ENCODE measurements around the gene POMGNT1.

Gene POMGNT1

DNA sequence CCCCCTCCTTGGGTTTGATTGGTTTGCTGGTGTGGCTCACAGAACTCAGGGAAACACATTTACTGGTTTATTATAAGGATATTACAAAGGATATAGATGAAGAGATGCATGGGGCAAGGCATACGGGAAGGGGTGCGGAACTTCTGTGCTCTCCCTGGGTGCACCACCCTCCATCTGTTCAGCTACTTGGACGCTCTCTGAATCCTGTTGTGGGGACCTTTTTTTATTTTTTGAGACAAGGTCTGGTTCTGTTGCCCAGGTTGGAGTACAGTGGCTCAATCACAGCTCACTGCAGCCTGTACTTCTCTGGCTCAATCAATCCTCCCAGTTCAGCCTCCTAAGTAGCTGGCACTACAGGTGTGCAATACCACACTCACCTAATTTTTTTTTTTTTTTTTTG is 12.3 kb upstream of the POMGNT1 start:
- DNase-seq (ENCODE audit: low spot score) = no peak

DNA sequence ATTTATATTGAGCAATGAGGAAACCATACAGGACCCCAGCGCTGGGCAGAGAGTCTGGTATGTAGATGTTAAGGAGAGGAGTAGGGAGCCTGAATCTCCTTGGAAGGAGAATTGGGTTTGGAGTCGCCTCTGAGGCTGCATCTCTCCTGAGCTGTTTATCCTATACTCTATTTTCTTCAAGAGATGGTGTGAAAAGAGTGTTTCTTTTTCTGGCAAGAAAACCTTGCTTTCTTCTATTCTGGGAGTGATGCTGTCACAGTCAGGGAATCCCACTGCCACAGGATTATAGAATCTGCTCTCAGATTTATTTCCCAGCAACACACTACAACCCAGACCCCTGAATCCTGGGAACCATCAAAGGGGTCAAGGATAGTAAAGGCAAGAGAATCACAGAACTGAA is 8.2 kb upstream of the POMGNT1 start:
- DNase-seq (ENCODE audit: low spot score) = no peak

DNA sequence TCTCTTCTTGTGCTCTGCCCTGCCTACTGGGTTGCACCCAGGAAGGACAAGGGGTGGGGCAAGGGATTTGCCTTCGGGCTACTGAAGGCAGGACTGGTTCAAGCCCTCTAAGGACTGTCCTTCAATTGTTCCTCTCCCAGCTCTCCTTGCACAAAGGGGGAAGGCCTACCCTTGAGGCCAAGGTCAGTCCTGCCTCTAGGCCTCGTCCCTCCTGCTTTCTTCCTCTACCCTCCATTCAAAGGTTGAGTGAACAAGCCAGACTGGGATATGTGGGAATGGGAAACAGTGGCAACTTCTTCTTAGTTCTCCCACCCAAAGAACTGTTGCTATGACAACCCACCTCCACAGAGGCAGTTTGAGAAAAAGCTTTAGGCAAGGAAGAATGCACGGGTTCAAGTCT is 7.6 kb upstream of the POMGNT1 start:
- no peak for DNase-seq (ENCODE audit: low spot score)

DNA sequence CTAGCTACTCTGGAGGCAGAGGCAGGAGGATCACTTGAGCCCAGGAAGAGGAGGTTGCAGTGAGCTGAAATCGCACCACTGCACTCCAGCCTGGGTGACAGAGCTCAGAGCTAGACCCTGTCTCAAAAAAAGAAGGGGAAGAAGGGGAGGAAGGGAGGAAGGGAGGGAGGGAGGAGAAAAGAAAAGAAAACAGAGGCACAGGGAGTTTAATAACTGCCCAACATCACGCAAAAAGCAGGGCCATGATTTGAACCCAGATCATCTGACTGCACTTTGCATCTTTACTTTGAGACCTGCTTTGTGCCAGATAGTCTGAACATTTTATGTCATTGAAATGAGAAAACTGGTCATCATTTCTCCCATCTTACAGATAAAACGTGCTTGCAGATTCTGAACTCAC is 6.9 kb upstream of the POMGNT1 start:
- DNase-seq (ENCODE audit: low spot score) = no peak

DNA sequence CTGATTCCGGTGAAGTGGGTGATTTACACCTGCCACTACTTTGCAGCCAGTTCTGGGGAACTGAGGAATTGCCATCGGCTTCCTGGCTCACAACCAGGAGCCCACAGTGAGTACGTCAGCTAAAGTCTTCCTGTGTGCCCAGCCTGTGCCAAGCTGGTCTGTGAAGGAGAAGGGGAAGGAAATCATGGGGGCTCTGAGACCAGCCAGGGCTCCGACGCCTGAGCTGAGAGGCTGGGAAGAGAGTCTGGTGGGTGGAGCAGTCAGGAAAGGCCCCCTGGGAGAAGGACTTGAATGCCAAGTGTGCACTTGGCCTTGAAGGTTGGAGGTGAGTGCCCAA is 6.1 kb upstream of the POMGNT1 start:
- no peak for DNase-seq (ENCODE audit: low spot score)

DNA sequence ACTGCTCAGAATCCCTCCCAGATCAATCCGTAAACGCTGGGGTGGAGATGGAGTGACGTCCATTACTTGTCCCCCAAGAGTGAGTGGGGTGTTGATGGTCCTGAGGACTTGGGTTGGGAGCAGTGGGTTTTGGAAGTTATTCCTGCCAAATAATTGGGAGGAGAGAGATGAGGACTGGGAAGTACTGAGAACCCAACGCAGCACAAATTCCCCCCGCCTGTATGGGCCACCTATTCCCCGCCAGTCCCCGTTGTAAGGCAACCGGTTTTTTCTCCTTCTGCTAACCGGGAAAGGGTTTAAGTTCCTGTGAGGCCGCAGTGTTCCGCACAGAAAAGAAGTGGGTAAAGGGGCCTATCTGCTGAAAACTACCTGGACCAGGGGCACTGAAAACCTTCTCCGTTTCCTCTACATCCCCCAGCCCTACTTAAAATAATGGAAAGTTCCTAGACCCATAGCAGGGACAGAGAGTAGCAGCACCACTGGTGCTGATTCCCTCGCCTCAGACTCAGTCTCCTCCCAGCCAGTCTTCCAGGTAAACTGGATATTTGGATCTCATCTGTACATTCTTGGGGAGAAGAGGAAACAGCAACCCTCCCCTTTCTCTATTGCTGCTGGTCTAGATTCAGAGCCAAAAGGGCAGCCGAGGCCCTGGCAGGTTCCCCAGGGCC is 5.6 kb upstream of the POMGNT1 start:
- DNase-seq (ENCODE audit: low spot score) = no peak

DNA sequence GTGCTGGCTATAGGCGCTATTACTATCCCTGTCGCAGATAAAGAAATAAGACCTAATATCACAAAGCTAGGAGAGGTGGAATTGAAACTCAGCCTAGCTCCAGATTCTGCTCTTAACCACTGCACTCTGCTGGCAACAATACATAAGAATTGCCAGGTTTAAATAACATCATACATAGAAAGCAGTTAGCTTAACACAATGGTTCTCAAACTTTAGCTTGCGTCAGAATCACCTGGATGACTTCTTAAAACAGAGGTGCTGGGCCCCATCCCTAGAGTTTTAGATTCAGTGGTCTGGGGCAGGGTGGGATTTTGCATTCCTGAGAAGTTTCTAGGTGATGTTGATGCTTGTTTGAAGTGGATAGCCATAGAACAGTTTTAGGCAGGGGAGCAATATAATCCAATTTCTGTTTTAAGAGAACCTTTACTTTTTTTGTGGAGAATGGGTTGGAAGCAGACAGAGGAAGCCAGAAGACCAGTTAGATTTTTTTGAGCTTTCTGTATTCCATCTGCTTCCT is 1.1 kb upstream of the POMGNT1 start:
- DNase-seq (ENCODE audit: low spot score) = no peak

DNA sequence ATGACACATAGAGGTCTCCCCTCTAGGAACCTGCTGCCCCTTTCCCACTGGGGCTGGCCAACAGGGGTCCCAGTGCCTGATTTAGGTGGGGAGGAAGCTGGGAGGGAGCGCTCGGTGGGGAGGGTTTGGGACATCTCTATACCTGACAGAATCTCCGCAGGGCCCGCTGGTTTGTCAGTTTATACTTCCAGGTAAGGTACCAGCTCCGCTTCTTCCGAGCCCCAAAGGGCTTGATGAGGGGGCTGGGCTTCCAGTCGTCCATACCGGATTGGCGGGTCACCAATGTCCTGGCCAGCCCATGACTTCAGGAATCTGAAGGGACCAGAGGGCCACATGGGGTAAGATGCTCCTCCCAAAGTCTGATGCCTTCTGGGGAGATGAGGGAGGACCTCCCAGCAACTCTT is 672 bp downstream of the POMGNT1 start:
- DNase-seq (ENCODE audit: low spot score) = no peak

DNA sequence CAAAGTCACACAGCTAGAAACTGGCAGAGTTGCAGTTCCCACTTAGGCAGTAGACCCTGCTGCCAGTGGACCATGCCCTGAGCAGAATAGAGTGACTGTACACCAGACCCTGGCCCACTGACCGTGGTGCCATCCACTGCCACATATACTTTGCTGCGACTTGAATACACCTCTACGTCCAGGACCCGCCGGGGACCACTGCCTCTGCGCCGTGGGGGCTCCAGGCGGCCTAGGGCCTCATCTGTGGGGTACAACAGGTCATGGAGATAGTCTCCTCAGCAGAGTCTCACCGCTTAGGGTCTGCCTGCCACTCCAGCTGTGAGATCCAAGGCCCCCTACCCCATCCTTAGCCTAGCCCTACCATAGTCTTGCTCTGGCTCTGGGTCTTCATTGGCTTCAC is 1.6 kb downstream of the POMGNT1 start:
- no peak for DNase-seq (ENCODE audit: low spot score)

DNA sequence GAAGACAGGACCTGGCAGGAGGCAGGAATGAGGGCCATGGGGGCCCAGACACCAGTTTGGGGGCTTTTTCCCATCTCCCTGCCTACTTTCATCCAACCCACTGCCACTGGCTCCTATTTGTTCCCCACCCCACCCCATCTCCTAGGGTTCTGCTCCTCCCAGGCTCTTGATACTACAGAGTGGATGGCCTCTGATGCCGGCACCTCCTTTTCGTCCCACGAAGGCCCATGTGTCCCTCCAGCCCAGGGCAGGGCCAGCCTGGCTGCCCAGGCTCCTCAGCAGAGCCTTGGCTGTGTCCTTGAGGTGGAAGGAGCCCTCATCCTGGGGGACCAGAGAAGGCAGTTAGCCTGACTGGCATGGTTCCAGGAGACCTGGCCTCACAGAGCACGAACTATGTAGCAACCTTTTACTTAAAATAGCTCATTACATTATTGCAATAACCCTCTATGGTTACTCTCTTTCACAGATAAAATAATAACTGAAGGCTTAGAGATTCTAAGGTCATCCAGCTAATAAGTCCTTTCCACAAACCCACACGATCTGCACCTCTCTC is 3.5 kb downstream of the POMGNT1 start:
- no peak for DNase-seq (ENCODE audit: low spot score)

DNA sequence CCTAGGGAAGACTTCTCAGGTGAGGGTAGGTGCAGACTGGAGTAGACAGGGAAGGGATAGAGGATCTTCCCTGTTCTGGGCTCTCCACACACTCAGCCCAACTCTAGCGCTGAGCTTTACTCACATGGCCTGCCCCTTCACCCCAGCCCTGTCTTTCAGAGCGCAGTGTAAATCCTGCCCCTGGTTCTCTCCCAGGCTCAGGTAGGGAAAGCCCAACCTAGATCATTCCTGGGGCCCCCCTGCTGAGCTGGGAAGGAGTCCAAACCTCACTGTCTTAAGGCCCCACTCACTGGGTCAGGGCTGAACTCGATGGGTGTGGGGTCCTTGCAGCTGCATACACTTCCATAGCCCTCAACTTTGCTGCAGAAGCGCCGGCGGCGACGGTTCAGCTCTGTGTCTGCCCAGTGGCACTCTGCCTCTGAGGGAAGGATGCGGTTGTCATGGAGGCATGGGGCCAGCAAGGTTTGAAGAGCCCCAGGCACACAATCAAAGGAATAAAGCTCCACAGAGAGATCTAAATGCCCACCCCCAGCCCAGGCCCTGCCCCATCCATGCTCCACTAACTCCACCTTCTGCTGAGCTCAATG is 4.2 kb downstream of the POMGNT1 start:
- DNase-seq (ENCODE audit: low spot score) = no peak

DNA sequence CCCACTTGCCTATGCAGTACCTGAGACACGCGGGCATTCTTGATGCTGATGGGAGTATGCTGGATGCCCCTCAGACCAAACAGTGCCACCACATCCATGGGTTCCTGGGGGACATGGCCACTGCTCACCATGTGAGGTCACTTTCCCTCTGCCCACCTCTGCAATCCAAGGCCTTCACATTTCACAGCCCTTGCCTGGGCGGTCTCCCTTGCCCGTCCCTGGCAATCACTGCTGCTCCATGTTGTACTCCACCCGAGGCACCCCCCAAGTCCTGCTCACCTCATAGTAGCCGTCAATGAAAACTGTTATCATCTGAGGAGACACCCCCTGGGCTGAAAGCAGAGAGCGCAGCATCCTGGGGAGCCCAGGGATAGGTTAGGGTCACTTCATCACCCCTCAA is 4.9 kb downstream of the POMGNT1 start:
- DNase-seq (ENCODE audit: low spot score) = no peak

DNA sequence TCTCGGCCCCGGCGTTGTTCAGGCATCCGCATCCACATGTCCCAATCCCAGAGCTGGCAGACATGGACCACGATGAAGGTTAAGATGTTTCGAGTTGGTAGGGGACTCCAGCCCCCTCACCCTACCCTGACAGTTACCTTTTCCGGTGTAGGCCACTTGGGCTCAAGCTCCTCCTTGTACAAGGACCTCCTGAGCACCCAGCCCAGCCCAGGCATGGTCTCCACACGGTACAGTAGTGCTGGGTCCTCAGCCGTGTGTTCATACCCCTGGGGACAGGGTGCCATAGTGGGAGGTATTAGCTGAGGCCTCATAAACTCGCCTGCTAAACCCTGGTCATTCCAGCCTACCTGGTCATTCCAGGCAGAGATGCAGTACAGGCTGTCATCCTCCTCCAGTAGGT is 6.1 kb downstream of the POMGNT1 start:
- DNase-seq (ENCODE audit: low spot score) = no peak

DNA sequence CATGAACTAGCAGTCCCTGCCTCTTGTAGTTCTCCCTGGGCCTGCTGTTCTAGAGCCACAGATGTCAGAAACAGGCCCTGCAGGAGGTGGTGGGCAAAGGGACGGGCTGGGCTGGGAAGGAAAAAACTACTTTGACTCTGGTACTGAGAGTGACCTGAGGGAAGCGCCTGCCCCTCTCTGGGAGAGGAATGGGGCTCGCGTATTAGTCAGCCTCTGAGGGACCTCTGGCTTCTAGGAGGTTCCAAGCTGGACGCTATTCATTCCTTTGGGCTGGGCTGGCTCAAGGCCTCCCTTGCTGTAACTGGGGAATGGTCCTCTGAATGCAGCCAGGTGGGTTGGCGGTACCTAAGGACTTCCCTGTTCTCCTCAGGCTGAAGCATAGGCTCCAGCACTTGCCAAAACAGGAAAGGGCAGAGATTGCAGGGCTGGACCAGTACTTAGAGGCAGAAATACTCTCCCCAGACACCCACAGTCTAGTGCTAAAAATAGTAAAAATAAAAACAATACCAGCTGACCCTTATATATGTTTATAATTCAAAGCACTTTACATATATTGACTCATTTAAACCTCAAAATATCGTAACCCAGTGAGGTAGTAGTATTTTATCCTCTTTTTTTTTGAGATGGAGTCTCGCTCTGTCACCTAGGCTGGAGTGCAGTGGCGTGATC is 7.1 kb downstream of the POMGNT1 start:
- DNase-seq (ENCODE audit: low spot score) = no peak

DNA sequence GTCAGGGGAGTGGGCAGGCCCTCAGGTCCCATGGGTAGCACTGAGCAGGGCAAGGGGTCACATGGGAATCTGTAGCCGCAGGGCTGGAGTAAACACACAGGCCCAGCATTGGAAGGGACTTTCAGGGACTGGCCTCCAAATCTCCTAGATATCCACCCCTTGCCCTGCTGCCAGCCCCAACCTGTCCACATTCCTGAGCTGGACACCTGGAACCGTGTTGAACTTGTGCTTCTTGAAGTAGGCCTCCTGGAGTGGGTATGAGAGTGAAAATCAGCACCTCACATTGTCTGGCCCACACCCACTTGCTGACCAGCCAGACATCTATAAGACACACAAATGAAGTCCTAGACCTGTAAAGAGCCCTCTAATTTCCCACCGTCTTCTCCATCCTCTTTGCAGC is 7.7 kb downstream of the POMGNT1 start:
- DNase-seq (ENCODE audit: low spot score) = no peak

DNA sequence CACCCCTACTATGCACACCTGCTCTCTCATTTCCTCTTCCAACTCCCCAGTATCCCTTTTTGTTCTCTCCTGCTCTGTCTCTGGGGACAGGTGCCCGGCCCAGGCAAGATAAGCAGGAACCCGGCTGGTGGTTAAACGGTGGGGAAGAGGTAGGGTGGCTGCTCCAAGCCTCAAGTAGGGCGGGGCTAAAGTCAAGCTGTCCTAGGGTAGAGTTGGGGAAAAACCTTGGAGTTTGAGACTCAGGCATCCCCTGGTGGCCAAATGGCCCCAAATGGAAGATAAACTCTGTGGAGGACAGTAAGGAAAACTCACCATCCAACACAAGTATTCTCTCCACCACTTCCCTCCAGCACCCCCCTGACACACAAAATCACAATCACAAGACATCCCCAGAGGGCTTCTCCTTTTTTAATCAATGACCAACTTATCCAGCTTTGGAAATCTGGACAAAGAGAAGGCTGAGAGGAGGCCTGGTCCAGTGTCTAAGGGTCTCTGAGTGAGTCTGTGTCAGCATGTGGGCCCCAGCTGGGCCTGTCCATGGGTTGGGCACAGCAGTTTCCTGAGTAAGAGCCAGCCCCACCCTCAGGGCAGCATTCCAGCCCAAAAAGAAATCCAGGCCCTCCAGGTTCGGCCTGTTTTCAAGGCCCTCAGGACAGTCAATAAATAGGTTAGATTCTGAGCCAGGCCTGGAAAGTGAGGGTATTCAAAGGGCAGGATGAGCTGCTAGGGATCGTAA is 9.8 kb downstream of the POMGNT1 start:
- DNase-seq (ENCODE audit: low spot score) = no peak

DNA sequence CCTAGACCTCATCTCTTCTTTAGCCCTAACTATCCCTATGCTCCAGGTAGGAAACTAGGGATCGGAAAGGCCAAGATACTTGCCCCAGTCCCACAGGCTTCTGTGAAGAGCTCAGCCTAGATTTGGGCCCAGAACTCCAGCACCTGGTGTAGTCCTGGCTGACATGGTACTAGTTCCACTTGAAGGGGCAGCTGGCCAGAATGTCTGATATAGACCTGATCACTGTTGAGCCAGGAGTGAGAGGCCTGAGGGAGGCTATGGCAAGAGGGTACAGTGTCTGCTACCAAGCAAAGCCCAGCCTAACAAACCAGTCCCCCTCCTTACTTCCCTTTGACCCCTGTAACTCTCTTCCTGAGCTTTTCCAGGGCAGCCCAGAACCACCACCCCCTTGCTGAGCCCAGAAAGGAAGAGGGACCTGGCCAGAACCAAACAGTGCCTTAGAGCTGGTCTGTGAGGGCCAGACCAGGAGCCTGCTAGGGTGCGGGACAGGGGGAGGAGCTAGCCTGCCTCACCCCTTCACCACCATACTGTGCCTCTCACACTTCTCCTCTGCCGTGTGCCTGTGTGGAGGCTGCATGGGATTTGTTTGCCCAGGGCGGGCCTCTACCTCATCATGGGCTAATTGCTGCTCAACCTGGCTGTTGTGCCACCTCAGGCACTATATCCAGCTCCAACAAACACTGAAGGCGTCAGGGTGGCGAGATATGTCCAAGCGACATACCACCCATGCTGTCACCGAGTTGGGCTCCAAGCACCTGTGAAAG is 10.9 kb downstream of the POMGNT1 start:
- no peak for DNase-seq (ENCODE audit: low spot score)

DNA sequence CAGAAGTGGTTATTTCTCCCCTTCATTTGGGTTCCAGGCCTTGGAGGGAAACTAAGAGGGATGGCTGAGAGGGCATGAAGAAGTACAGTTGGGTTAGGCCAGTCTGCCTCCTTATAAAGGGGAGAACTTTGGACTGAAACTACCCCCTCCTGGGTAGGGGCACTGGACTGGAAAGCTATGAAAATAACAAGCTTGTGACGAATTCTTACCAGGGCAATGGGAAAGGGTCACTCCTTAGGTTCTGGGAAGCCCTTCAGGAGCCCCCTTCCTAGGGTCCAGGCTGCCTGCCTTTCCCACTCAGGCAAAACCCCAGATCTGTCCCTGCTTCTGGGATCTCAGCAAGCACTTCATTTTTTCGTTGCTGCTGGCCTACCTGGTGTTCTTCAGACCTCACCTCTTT is 12.2 kb downstream of the POMGNT1 start:
- no peak for DNase-seq (ENCODE audit: low spot score)

DNA sequence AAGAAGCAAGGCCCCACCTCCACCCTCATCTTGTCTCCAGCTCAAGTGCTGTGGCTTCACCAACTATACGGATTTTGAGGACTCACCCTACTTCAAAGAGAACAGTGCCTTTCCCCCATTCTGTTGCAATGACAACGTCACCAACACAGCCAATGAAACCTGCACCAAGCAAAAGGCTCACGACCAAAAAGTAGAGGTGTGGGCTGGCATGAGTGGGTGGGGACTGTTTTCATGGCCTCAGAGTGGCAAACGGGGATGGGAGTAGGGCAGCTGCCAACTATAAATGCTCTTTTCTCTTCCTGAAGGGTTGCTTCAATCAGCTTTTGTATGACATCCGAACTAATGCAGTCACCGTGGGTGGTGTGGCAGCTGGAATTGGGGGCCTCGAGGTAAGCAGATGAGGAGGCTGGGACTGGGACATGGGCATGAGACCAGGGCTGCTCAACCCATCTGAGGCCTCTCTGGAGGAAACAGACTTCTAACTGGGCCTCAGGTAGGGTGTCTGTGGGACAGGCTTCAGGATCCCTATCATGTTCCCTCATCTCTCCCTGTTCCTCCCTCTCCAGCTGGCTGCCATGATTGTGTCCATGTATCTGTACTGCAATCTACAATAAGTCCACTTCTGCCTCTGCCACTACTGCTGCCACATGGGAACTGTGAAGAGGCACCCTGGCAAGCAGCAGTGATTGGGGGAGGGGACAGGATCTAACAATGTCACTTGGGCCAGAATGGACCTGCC is 13.1 kb downstream of the POMGNT1 start:
- no peak for DNase-seq (ENCODE audit: low spot score)

DNA sequence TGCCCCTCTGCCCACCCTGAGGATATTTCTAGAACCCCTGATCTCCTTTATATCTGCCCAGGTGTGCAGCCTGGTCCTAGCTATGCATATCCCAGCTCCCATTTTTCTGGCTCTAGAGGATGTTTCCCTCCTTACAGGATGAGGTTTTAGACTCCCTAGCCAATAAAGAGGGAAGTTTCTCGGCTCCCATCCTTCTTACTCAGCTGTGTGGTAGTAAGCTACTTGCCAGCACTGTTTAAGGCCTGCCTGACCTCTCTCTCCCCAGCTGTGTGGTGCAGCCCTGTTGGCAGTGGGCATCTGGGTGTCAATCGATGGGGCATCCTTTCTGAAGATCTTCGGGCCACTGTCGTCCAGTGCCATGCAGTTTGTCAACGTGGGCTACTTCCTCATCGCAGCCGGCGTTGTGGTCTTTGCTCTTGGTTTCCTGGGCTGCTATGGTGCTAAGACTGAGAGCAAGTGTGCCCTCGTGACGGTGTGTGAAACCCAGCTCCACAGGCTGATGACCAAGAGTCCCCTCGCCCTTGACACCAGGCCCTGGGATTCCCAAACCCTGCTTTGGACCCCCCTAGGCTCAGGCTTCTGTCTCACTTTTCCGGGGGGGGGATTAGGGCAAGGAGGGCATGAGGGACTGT is 14.2 kb downstream of the POMGNT1 start:
- DNase-seq (ENCODE audit: low spot score) = no peak

All from kidney capillary endothelial cell (primary cell).